Neuronal stem cell (in vitro differentiated cells): ENCODE data around the gene DHRS13.

Experiments
- DNase-seq: peaks from one replicate; pipeline ENCODE4 v3.0.0-alpha.2; 2013; ENCODE audit warnings: low spot score
- H2AFZ ChIP-seq: one replicate; pipeline ENCODE4 v1.6.1; 2013; ENCODE audit warnings: mild to moderate bottlenecking, low read length, inconsistent platforms
- H2AK5ac ChIP-seq: 2 replicates; pipeline ENCODE4 v1.6.1; 2013; ENCODE audit warnings: low read depth, mild to moderate bottlenecking, inconsistent platforms, low read length, moderate library complexity, mixed read lengths
- H2BK120ac ChIP-seq: 2 replicates; pipeline ENCODE4 v1.6.1; 2013; ENCODE audit warnings: low read depth, mild to moderate bottlenecking, inconsistent platforms, low read length, moderate library complexity, mixed read lengths
- H2BK12ac ChIP-seq: one replicate; pipeline ENCODE4 v1.6.1; 2013; ENCODE audit warnings: low read length, inconsistent platforms
- H2BK15ac ChIP-seq: 2 replicates; pipeline ENCODE4 v1.6.1; 2013; ENCODE audit warnings: mild to moderate bottlenecking, low read length, inconsistent platforms, mixed read lengths
- H2BK5ac ChIP-seq: one replicate; pipeline ENCODE4 v1.6.1; 2013; ENCODE audit warnings: inconsistent platforms, mild to moderate bottlenecking, low read length, moderate library complexity
- H3K14ac ChIP-seq: one replicate; pipeline ENCODE4 v1.6.1; 2013; ENCODE audit warnings: low read length, inconsistent platforms
- H3K18ac ChIP-seq: 2 replicates; pipeline ENCODE4 v1.6.1; 2013; ENCODE audit warnings: low read length, inconsistent platforms
- H3K23ac ChIP-seq: 2 replicates; pipeline ENCODE4 v1.6.1; 2013; ENCODE audit warnings: low read depth, mild to moderate bottlenecking, mixed read lengths, low read length, inconsistent platforms; ENCODE audit not compliant: poor library complexity
- H3K27ac ChIP-seq: replicated peaks from 3 replicates; pipeline ENCODE4 v1.5.1; 2013; ENCODE audit warnings: low read length, inconsistent platforms
- H3K27me3 ChIP-seq, 3 experiments: 2 replicates each; pipeline ENCODE4 v1.6.1; 2013; ENCODE audit warnings: low read length in 3 of 3, mild to moderate bottlenecking in 2 of 3, inconsistent platforms in 1 of 3, low read depth in 1 of 3, mixed read lengths in 1 of 3, moderate library complexity in 1 of 3; ENCODE audit not compliant: control insufficient read depth in 3 of 3, insufficient read depth in 3 of 3
- H3K36me3 ChIP-seq, 2 donors: replicated peaks in 1 of 2; 2 replicates each; pipeline ENCODE4 v1.6.1; 2013; ENCODE audit warnings: low read length in 2 of 2; ENCODE audit not compliant: control insufficient read depth in 2 of 2, insufficient read depth in 2 of 2
- H3K4ac ChIP-seq: 2 replicates; pipeline ENCODE4 v1.6.1; 2013; ENCODE audit warnings: inconsistent platforms, mild to moderate bottlenecking, low read length, moderate library complexity
- H3K4me1 ChIP-seq, 2 donors: 1 replicate in 1 of 2; 2 replicates in 1 of 2; pipeline ENCODE4 v1.6.1; 2013; ENCODE audit warnings: low read length in 2 of 2, low read depth in 1 of 2; ENCODE audit not compliant: control insufficient read depth in 2 of 2, insufficient read depth in 1 of 2
- H3K4me2 ChIP-seq: one replicate; pipeline ENCODE4 v1.6.1; 2013; ENCODE audit warnings: mild to moderate bottlenecking, low read length, inconsistent platforms; ENCODE audit not compliant: insufficient read depth, poor library complexity, severe bottlenecking
- H3K4me3 ChIP-seq, 2 donors: 2 replicates each; pipeline ENCODE4 v1.5.1; 2013; ENCODE audit warnings: low read length in 2 of 2, mild to moderate bottlenecking in 2 of 2, inconsistent platforms in 1 of 2, moderate library complexity in 1 of 2
- H3K79me1 ChIP-seq: one replicate; pipeline ENCODE4 v1.6.1; 2013; ENCODE audit warnings: low read depth, mild to moderate bottlenecking, inconsistent platforms, low read length, moderate library complexity
- H3K9ac ChIP-seq: one replicate; pipeline ENCODE4 v1.6.1; 2013; ENCODE audit warnings: mild to moderate bottlenecking, low read depth, low read length, inconsistent platforms; ENCODE audit not compliant: poor library complexity
- H3K9me3 ChIP-seq, 2 donors: replicated peaks in 1 of 2; 2 replicates each; pipeline versions ENCODE3 to v1.6.1; 2013; ENCODE audit warnings: low read length in 2 of 2, mild to moderate bottlenecking in 2 of 2, inconsistent platforms in 1 of 2, low read depth in 1 of 2, mixed read lengths in 1 of 2, moderate library complexity in 1 of 2; ENCODE audit not compliant: control insufficient read depth in 2 of 2, insufficient read depth in 1 of 2
- H4K8ac ChIP-seq: one replicate; pipeline ENCODE4 v1.6.1; 2013; ENCODE audit warnings: low read depth, mild to moderate bottlenecking, inconsistent platforms, low read length, moderate library complexity
- H4K91ac ChIP-seq: one replicate; pipeline ENCODE4 v1.6.1; 2013; ENCODE audit warnings: low read length, low read depth, mild to moderate bottlenecking, inconsistent platforms; ENCODE audit not compliant: poor library complexity
- WGBS, 2 donors: extraction: QIAGEN DNeasy Blood & Tissue Kit; methylation state at CpG; one replicate each; pipeline ENCODE4 v1.1.7; 2013; ENCODE audit warnings: missing lambda C conversion rate in 2 of 2, mixed read lengths in 1 of 2; ENCODE audit not compliant: insufficient read length in 2 of 2, insufficient replicate concordance in 1 of 2; ENCODE audit errors: extremely low coverage in 2 of 2; 5-methylcytosine and 5-hydroxymethylcytosine counted together

The DHRS13 gene

DNA sequence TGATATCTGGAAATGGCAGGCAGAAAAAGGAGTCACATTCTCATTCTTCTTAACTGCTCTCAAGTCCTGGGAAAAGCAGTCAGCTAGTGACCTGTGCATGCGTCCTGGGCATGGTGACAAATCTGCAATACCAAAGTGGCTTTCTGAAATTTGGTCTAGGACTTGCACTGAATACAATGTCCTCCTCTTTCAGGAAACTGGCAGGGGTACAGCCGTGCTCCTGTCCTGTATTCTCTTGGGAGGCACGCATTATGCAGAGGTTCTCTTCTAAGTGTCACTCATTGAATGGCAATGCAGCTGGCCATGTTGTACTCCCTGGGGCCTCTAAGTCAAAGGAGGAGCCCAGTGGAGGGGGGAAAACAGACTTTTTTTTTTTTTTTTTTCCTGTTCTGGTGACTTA, 37.8 kb upstream of the DHRS13 start:
- Histone ChIP-seq H4K8ac (no peak overlapping the region), H2BK120ac (no peak overlapping the region), H3K4me2 (no peak overlapping the region), H3K4me1 (peaks cover 25 to 44% of the 10 kb centered on the region in 2 donors), H3K18ac (no peak overlapping the region), H2AFZ (no peak overlapping the region), H3K4ac (no peak overlapping the region), H3K9ac (no peak overlapping the region), H3K79me1 (peaks cover 2% of the 10 kb centered on the region), H3K4me3 (no peak overlapping the region), H2BK15ac (no peak overlapping the region), H3K27ac (peak overlapping the region; percentile 52), H2AK5ac (no peak overlapping the region), H3K14ac (no peak overlapping the region), H3K27me3 (no peaks in the 10 kb centered on the region), H3K36me3 (peaks cover 0 to 73% of the 10 kb centered on the region in 2 donors), H3K9me3 (peaks cover 0 to 4% of the 10 kb centered on the region in 2 donors), H2BK12ac (no peak overlapping the region), H3K23ac (no peak overlapping the region), H4K91ac (no peak overlapping the region), H2BK5ac (no peak overlapping the region)
- WGBS, 2 donors, result no CpG with 5 or more reads among the region's 3 CpGs
- no peak for DNase-seq

DNA sequence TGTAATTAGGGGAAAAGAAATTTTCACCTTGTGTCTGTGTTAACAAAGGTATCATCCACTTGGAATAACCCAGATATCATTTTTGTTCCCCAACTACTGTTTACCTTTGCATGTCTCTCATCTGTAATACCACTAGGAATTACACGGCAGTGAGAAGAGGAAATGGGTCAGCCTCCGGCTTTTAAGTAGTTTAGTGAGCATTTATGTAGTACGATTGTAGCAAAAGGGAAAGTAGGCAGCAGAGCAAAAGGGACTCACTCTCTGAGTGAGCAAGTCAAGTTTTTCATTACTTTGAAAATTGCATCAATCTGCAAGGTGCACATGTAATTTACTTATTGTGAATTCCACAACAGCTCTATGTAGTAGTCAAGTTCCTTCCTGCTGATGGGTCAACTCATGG, 37.3 kb upstream of the DHRS13 start:
- no peak for DNase-seq
- no peak overlapping the region for H4K8ac ChIP-seq
- H3K36me3 ChIP-seq, result peaks cover 0 to 72% of the 10 kb centered on the region in 2 donors
- no peak overlapping the region for H2BK15ac ChIP-seq
- H3K79me1 ChIP-seq, result no peaks in the 10 kb centered on the region
- H3K4ac ChIP-seq, result no peak overlapping the region
- H3K27me3 ChIP-seq, result no peaks in the 10 kb centered on the region
- no CpG with 5 or more reads among the region's 3 CpGs for WGBS, 2 donors
- H3K14ac ChIP-seq, result no peak overlapping the region
- H2AFZ ChIP-seq, result no peak overlapping the region
- no peak overlapping the region for H3K18ac ChIP-seq
- no peak overlapping the region for H2AK5ac ChIP-seq
- no peak overlapping the region for H4K91ac ChIP-seq
- no peak overlapping the region for H3K27ac ChIP-seq
- H3K4me1 ChIP-seq, result peaks cover 25 to 45% of the 10 kb centered on the region in 2 donors
- no peak overlapping the region for H2BK5ac ChIP-seq
- peaks cover 0 to 4% of the 10 kb centered on the region in 2 donors for H3K9me3 ChIP-seq
- H3K4me2 ChIP-seq, result no peak overlapping the region
- H2BK12ac ChIP-seq, result no peak overlapping the region
- no peak overlapping the region for H3K4me3 ChIP-seq
- H2BK120ac ChIP-seq, result no peak overlapping the region
- H3K9ac ChIP-seq, result no peak overlapping the region
- no peak overlapping the region for H3K23ac ChIP-seq

DNA sequence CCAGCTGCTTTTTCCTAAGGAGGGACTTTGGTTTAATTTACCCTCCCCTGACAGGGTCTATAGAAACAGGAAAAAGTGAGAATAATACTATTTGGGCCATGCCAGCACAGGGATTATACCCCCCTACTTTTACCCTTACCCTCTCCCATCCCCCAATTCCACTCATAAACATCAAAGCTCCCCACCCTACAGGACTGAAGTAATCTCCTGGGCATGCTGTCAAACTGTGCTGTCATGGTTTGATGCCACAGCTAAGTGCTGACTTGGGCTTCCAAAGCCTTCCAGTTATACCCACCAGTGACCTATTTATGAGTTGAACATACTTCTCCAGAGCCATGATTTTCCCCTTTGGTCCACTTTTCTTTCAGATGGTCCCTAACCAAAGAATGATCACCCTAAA, 35.7 kb upstream of the DHRS13 start:
- H4K8ac ChIP-seq, result no peak overlapping the region
- H3K27ac ChIP-seq, result no peak overlapping the region
- peaks cover 0 to 2% of the 10 kb centered on the region in 2 donors for H3K9me3 ChIP-seq
- no peak overlapping the region for H3K4ac ChIP-seq
- no peak overlapping the region for H2BK5ac ChIP-seq
- H3K36me3 ChIP-seq, result peaks cover 0 to 69% of the 10 kb centered on the region in 2 donors
- no peaks in the 10 kb centered on the region for H3K79me1 ChIP-seq
- no peak overlapping the region for H3K14ac ChIP-seq
- H3K4me1 ChIP-seq, result peaks cover 25 to 45% of the 10 kb centered on the region in 2 donors
- H4K91ac ChIP-seq, result no peak overlapping the region
- no peak overlapping the region for H3K9ac ChIP-seq
- no peak overlapping the region for H3K4me3 ChIP-seq
- DNase-seq, result no peak
- H3K4me2 ChIP-seq, result no peak overlapping the region
- H2BK15ac ChIP-seq, result no peak overlapping the region
- H2BK12ac ChIP-seq, result no peak overlapping the region
- no peak overlapping the region for H3K18ac ChIP-seq
- H2BK120ac ChIP-seq, result no peak overlapping the region
- no peaks in the 10 kb centered on the region for H3K27me3 ChIP-seq
- no peak overlapping the region for H2AFZ ChIP-seq
- H2AK5ac ChIP-seq, result no peak overlapping the region
- no peak overlapping the region for H3K23ac ChIP-seq

DNA sequence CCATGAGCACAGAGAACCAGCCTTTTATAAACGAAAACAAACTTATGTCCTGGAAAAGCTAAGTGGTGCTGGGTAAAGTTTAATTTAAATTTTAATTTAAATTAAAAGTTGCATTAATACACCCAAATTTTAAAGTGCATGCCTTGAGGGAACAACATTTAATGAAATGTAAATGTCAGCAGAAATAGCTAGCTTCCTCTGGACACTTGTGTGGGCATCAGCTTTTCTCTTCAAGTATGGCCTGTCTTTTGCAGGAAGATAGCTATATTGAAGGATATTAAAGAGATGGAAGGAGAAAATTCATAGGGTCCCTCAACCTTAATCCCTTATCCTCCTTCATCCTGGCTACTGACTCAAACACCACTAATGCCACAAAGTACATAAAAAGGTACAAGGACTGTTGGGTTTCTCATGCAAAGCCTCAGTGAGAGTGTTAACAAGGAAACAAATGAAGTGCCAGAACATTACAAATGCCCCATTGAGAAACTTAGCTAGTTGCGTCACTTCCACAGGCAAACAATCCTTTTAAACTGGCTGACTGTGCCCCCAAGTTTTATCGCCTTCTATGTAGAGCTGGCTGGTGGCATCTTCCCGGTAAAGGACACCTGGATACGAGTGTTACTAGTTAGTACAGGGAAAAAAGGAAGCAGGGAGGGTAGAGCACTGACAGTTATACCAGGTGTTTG, 34.3 kb upstream of the DHRS13 start:
- Histone ChIP-seq H3K4ac (no peak overlapping the region), H3K23ac (no peak overlapping the region), H2BK120ac (no peak overlapping the region), H2BK12ac (no peak overlapping the region), H2AK5ac (no peak overlapping the region), H3K27me3 (no peaks in the 10 kb centered on the region), H3K4me1 (peaks cover 25 to 45% of the 10 kb centered on the region in 2 donors), H3K36me3 (peaks cover 0 to 73% of the 10 kb centered on the region in 2 donors), H3K79me1 (no peaks in the 10 kb centered on the region), H3K4me3 (no peak overlapping the region), H4K8ac (no peak overlapping the region), H3K27ac (no peak overlapping the region), H3K14ac (no peak overlapping the region), H2AFZ (no peak overlapping the region), H3K9ac (no peak overlapping the region), H3K9me3 (no peaks in the 10 kb centered on the region), H3K18ac (no peak overlapping the region), H2BK5ac (no peak overlapping the region), H3K4me2 (no peak overlapping the region), H2BK15ac (no peak overlapping the region), H4K91ac (no peak overlapping the region)
- DNase-seq, result no peak
- no CpG with 5 or more reads among the region's 5 CpGs for WGBS, 2 donors
